Measurements from ENCODE around the gene GPR26.

Gene GPR26

GRCh38 chr10:123666318-123667236, at the start of gene GPR26:
Gene GPR26, plus strand, starts transcription at chr10:123666355. Its CDS starts 53 bp downstream, at chr10:123666408.
- TF ChIP-seq CTCF (IDR thresholded peaks at IDR 0.05; ENCODE audit: control insufficient read depth, insufficient read depth, low read depth, low read length, missing control alignments) = no peak
- H3K4me3 ChIP-seq (ENCODE audit: control insufficient read depth, low read depth, low read length) = no peak within 1 kb of the TSS
- no peak for DNase-seq (ENCODE audit: low read depth)

GRCh38 chr10:123618224-123618623, 47.9 kb upstream of the GPR26 start:
- TF ChIP-seq CTCF (IDR thresholded peaks at IDR 0.05; ENCODE audit: control insufficient read depth, insufficient read depth, low read depth, low read length, missing control alignments) = no peak
- DNase-seq (ENCODE audit: low read depth) = no peak
- H3K4me3 ChIP-seq (ENCODE audit: control insufficient read depth, low read depth, low read length) = no peak overlapping the region

GRCh38 chr10:123619067-123619855, 46.9 kb upstream of the GPR26 start:
- no peak for DNase-seq (ENCODE audit: low read depth)
- H3K4me3 ChIP-seq (ENCODE audit: control insufficient read depth, low read depth, low read length) = no peak overlapping the region
- no peak for TF ChIP-seq CTCF (IDR thresholded peaks at IDR 0.05; ENCODE audit: control insufficient read depth, insufficient read depth, low read depth, low read length, missing control alignments)

GRCh38 chr10:123620621-123621020, 45.5 kb upstream of the GPR26 start:
- no peak overlapping the region for H3K4me3 ChIP-seq (ENCODE audit: control insufficient read depth, low read depth, low read length)
- no peak for TF ChIP-seq CTCF (IDR thresholded peaks at IDR 0.05; ENCODE audit: control insufficient read depth, insufficient read depth, low read depth, low read length, missing control alignments)
- DNase-seq (ENCODE audit: low read depth) = no peak

GRCh38 chr10:123621492-123621891, 44.7 kb upstream of the GPR26 start:
- DNase-seq (ENCODE audit: low read depth) = no peak
- no peak overlapping the region for H3K4me3 ChIP-seq (ENCODE audit: control insufficient read depth, low read depth, low read length)
- no peak for TF ChIP-seq CTCF (IDR thresholded peaks at IDR 0.05; ENCODE audit: control insufficient read depth, insufficient read depth, low read depth, low read length, missing control alignments)

- no peak overlapping the region for H3K4me3 ChIP-seq (ENCODE audit: control insufficient read depth, low read depth, low read length)
- TF ChIP-seq CTCF (IDR thresholded peaks at IDR 0.05; ENCODE audit: control insufficient read depth, insufficient read depth, low read depth, low read length, missing control alignments) = no peak
- peak; percentile 25 for DNase-seq (ENCODE audit: low read depth)
These were observed 44.2 kb upstream of the GPR26 start for GRCh38 chr10:123621916-123622315.
